CD1c-positive myeloid dendritic cell (primary cell): ENCODE measurements around the gene MTRFR.
"Not testable (repeated sequence)": the region's sequence is repeated elsewhere in the genome, so short reads cannot be mapped to it uniquely, and the experiment has no call there.

Experiments used
- DNase-seq: peaks from one replicate; pipeline ENCODE4 v3.0.0-alpha.2; 2016; ENCODE audit errors: extremely low spot score

The MTRFR gene

GRCh38 chr12:123248996-123249741, 15.9 kb downstream of the MTRFR start:
- not testable (repeated sequence) for DNase-seq

GRCh38 chr12:123250471-123251383, 17.5 kb downstream of the MTRFR start:
- DNase-seq = peak; percentile 8

GRCh38 chr12:123251403-123252076, 18.3 kb downstream of the MTRFR start:
- no peak for DNase-seq

GRCh38 chr12:123252365-123252764, 19.1 kb downstream of the MTRFR start:
- DNase-seq = not testable (repeated sequence)

GRCh38 chr12:123253641-123254459, 20.6 kb downstream of the MTRFR start:
- DNase-seq = no peak

- DNase-seq = no peak
These were observed 21.7 kb downstream of the MTRFR start for GRCh38 chr12:123254853-123255446.

GRCh38 chr12:123258593-123258992, 25.4 kb downstream of the MTRFR start:
- no peak for DNase-seq

DNA sequence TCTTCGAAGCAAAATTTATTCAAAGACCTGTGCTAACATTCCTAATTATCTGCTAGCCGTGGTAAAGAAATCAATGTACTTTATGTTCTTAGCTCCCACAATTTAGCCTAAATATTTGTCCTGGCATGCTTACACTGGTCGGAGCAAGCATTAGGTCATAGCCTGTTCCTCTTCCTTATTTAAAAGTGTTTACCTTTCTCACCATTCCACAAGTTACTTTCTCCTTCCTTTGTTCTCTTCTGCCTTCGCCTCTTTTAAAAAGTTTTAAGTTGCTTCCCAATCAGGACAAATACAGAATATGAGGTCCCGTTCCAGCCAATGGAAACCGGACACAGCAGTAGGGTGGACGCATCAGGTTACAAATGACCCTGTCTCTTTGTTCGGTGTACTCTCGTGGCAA, 26.8 kb downstream of the MTRFR start:
- no peak for DNase-seq

DNA sequence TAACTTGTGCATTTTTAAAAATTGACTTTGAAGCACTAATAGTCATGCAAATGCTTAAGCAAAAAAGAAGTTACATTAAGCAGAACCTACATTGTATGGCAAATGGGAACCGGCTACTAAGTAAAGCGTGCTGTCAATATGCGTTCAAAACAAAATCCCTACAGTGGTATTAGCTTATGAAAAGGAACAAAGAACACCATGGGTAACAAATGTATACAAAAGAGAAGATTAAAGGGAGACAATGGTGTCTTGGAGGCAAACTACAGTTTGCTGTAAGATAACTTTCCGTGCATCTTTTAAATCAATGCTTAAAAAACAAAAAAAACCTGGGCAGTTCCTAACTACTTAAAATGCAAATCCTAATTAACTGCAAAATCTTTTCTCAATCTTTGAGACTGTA, 28.0 kb downstream of the MTRFR start:
- no peak for DNase-seq

GRCh38 chr12:123263196-123263817, 30.1 kb downstream of the MTRFR start:
- no peak for DNase-seq

- DNase-seq = peak; percentile 24
These were observed 31.4 kb downstream of the MTRFR start for GRCh38 chr12:123264642-123265041.

DNA sequence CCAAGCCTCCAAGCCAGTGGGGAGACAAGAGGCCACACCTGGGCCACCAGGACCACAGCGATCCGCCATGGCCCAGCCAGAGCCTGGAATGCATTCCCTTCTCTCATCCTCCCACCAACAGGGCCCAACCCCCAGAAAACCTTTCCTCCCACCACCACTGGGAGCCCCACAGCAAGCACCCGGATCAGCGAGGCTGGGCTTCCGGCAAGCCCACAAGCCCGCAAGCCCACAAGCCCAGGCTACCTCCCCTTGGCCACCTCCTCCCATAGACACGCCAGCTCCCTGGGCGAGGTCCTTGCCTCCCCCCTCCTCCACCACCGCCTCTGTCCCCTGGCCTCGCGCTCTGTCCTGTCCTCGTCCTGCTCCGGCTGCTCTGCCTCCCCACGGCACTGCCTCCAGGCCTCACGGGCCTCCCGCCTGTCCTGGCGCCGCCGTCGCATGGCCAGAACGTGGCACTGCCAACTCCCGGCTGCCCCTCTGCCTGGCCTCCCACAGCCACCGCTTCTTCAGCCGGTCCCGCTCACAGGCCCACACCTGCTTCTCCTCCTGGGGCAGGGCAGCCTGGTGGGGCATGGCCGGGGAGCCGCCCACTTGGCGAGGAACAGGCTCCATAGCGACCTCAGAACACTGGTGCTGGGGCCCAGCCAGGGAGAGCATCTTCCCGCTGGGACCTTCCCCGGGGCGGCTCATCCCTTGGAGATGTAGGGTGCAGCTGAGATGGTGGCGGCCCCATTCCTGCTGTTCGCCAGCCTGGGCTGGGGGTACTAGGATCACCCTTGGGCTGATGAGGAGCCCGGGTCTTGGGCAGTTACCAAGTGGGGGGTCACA, 32.8 kb downstream of the MTRFR start:
- DNase-seq = no peak

DNA sequence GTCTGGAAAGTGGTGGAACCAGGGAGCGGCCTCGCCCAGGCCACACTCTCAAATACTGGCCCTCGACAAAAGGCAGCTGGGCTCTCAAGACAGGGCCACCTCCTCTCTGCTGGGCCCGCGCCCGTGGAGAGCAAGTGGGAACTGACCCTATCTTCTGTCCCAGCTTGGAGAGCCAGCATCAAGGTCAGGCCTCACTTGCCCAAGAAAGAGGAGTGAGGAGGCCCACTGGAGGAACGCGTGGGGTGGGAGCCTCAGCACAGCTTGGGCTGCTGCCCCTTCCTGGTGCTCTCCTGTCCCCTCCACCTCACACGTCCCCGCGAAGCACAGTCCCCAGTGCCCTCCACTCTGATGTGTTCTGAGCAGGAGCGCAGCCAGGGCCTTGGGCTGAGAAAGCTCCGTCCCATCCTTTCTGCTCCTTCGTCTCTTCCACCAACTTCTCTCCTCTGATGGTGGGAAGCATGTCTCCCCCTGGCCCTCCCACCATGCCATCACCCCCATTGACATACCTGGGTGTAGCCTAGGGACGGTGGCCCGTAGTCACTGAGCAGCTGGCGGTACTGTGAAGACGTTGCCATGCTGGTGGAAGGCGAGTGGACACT, 33.5 kb downstream of the MTRFR start:
- DNase-seq = no peak

GRCh38 chr12:123267335-123267920, 34.2 kb downstream of the MTRFR start:
- no peak for DNase-seq

DNA sequence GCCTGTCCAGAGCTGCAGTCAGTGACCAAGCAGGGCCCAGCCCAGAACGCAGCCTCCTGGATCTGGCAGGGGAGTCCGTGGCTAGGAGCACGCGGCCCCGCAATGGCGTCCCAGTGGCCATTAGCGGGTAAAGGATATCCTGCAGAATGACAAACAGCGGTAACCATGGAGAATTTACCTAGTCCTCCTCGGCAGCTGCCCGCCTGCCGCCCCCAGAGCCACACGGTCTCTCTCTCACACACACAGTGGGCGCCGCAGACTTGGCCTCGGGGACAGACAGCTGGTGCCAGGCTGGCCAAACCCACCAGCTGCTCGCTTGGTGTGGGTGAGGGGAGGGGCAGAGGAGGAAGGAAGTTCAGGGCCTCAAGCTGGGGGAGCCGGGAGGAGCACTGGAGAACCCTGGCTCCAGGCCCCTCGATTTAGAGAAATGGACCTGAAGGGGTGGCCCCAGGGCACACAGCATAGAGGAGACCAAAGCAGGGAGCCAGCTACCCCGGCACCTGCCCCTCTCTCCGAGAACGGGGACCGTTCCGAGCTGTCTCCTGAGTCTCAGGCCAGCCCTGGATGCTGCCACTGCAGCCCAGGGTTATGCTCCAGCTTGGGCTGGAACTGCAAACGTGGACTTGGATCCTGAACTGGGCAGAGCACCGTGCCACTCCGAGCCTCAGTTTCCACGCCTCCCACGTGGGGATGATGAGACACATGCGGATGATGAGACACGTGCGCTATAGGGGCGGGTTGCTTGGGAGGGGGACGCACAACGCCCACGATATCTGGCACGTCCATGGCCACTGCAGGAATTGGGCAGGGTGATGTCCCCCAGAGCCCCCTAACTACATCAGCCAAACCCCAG, 35.0 kb downstream of the MTRFR start:
- DNase-seq = peak; percentile 55

DNA sequence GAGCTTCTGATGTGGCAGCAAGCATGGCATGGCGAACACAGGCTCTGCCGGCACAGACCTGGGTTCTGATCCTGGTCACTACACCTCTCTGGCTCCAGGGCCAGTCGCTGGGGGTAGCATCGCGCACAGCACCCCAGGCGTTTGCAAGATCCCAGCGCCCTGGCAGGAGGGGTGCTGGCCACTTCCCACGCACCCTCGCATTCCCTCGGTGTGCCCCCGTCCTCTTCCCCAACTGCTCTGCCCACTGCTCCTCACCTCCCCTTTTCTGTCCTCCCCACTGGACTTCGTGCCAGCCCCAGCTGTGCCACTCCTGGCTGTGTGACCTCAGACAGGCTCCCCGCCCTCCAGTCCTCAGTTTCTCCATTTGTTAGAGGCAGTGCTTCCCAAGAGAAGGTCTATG, 35.6 kb downstream of the MTRFR start:
- no peak for DNase-seq

DNA sequence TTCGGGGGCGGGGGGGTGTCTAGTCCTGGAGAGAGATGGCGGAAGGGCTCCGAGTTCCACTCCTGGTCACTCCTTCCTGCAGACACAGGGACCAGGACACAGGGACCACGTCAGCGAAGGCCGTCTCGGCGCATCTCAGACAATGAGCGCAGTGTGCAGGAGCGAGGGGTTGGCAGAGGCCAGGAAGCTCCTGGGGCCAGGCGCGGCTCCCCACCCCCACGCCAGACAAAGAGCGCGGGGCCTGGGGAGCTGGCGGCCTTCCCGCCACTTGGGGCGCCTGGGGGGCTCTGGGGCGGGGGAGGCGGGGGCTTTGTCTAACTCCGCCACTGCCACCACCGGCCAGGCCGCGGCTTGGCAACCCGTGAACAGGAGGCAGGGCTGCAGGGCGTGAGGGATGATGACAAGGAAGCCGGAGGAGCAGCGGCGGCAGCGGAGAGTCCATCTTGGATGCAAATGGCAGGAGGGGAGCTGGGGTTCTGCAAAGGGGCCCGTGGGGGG, 36.2 kb downstream of the MTRFR start:
- DNase-seq = peak; percentile 37

- DNase-seq = no peak
These were observed 36.6 kb downstream of the MTRFR start for GRCh38 chr12:123269896-123270213.
